SK-N-SH (cell line): Measurements from ENCODE around the gene ANKS1B. TPM values are rescaled to one million over a fixed set of nuclear protein-coding genes. Genes with fewer than 3 reads are reported as not detected.

Experiments
- CTCF ChIA-PET: fragments of 300-600, 350-600 bp; formaldehyde crosslinking; extraction: SDS; loops from one replicate; lab custom pipeline; 2021; lab: Yijun Ruan, JAX
- POLR2A ChIA-PET: fragments of 350-600 bp; sonication (Branson Sonifier 250); formaldehyde crosslinking; extraction: SDS; loops from one replicate; lab custom pipeline; 2020; ENCODE audit warnings: antibody characterized with exemption, inconsistent platforms; lab: Yijun Ruan, JAX
- DNase-seq: peaks from one replicate; pipeline ENCODE4 v3.0.0; 2012
- H2AFZ ChIP-seq: fragments of 200-600 bp; sonication (generic); 2 replicates; pipeline ENCODE4 v1.8.1; 2016; ENCODE audit warnings: antibody characterized with exemption, mild to moderate bottlenecking, low read depth
- H3F3A ChIP-seq: fragments of 200-600 bp; sonication (generic); replicated peaks from 2 replicates; pipeline ENCODE3; 2016; ENCODE audit warnings: antibody characterized with exemption, mild to moderate bottlenecking; ENCODE audit not compliant: insufficient read depth
- H3K27ac ChIP-seq, 2 experiments: fragments of 200-500 bp in 1 of 2; fragments of 200-600 bp in 1 of 2; sonication (Bioruptor generic) in 1 of 2; sonication (generic), shearing (Covaris generic) in 1 of 2; 2 replicates each; pipeline versions ENCODE4 v1.5.1 to v1.6.1; 2014 to 2016; ENCODE audit warnings: low read depth in 2 of 2, inconsistent platforms in 1 of 2, low read length in 1 of 2, mild to moderate bottlenecking in 1 of 2, mixed read lengths in 1 of 2
- H3K27me3 ChIP-seq: fragments of 200-600 bp; sonication (generic), shearing (Covaris generic); 2 replicates; pipeline ENCODE4 v1.6.1; 2016; ENCODE audit warnings: mixed run types; ENCODE audit not compliant: insufficient read depth
- H3K36me3 ChIP-seq, 2 experiments: fragments of 200-500 bp in 1 of 2; fragments of 200-600 bp in 1 of 2; sonication (Bioruptor generic) in 1 of 2; sonication (generic) in 1 of 2; replicated peaks in 1 of 2; 2 replicates each; pipeline versions ENCODE3 to v1.5.1; 2014 to 2016; ENCODE audit warnings: low read length in 1 of 2, mild to moderate bottlenecking in 1 of 2; ENCODE audit not compliant: insufficient read depth in 2 of 2, control insufficient read depth in 1 of 2
- H3K4me1 ChIP-seq, 2 experiments: fragments of 200-500 bp in 1 of 2; fragments of 200-600 bp in 1 of 2; sonication (Bioruptor generic) in 1 of 2; sonication (generic), shearing (Covaris generic) in 1 of 2; 2 replicates each; pipeline versions ENCODE4 v1.5.1 to v1.6.1; 2014 to 2016; ENCODE audit warnings: low read depth in 1 of 2, low read length in 1 of 2, mixed run types in 1 of 2; ENCODE audit not compliant: insufficient read depth in 2 of 2, control insufficient read depth in 1 of 2
- H3K4me2 ChIP-seq: fragments of 200-600 bp; sonication (generic), shearing (Covaris generic); 2 replicates; pipeline ENCODE4 v1.6.1; 2017; ENCODE audit warnings: mixed run types
- H3K4me3 ChIP-seq, 2 experiments: fragments of 200-500 bp in 1 of 2; fragments of 200-600 bp in 1 of 2; sonication (Bioruptor generic) in 1 of 2; sonication (generic), shearing (Covaris generic) in 1 of 2; 2 replicates each; pipeline versions ENCODE4 v1.5.1 to v1.8.1; 2014 to 2016; ENCODE audit warnings: low read depth in 2 of 2, inconsistent platforms in 1 of 2, low read length in 1 of 2, mild to moderate bottlenecking in 1 of 2, mixed read lengths in 1 of 2, moderate library complexity in 1 of 2
- H3K79me2 ChIP-seq: fragments of 200-600 bp; sonication (generic); 2 replicates; pipeline ENCODE4 v1.8.1; 2017; ENCODE audit warnings: mild to moderate bottlenecking; ENCODE audit not compliant: insufficient read depth
- H3K9ac ChIP-seq: fragments of 200-600 bp; sonication (generic); 2 replicates; pipeline ENCODE4 v1.6.1; 2017; ENCODE audit warnings: mixed run types
- H3K9me2 ChIP-seq: fragments of 200-600 bp; sonication (generic); 2 replicates; pipeline ENCODE4 v1.6.1; 2017; ENCODE audit warnings: mixed run types
- H3K9me3 ChIP-seq: fragments of 200-600 bp; sonication (generic); 2 replicates; pipeline ENCODE4 v1.6.1; 2017; ENCODE audit warnings: mixed run types, mild to moderate bottlenecking, moderate library complexity
- H4K20me1 ChIP-seq: fragments of 200-600 bp; sonication (generic); 2 replicates; pipeline ENCODE4 v1.6.1; 2017; ENCODE audit warnings: mild to moderate bottlenecking, mixed run types; ENCODE audit not compliant: insufficient read depth
- ELF1 ChIP-seq: IDR thresholded peaks from 2 replicates; pipeline ENCODE4 v1.4.0; 2012
- EZH2phosphoT487 ChIP-seq: fragments of 200-600 bp; sonication (generic); IDR thresholded peaks from 2 replicates; pipeline ENCODE4 v1.6.1; 2017; ENCODE audit warnings: low read depth, mixed run types, mild to moderate bottlenecking, antibody characterized with exemption, moderate library complexity, borderline replicate concordance
- FOSL2 ChIP-seq: IDR thresholded peaks from 2 replicates; pipeline ENCODE4 v1.4.0; 2012; ENCODE audit warnings: low read depth, mild to moderate bottlenecking, moderate library complexity, borderline replicate concordance
- FOXJ3 ChIP-seq: sonication (generic); formaldehyde crosslinking; IDR thresholded peaks from 2 replicates; pipeline ENCODE4 v1.5.1; 2020; ENCODE audit warnings: mild to moderate bottlenecking, missing genetic modification reagents
- FOXM1 ChIP-seq: IDR thresholded peaks from 2 replicates; pipeline ENCODE4 v1.4.0; 2012; ENCODE audit warnings: low read depth, mild to moderate bottlenecking
- GABPA ChIP-seq: IDR thresholded peaks from 2 replicates; pipeline ENCODE4 v1.4.0; 2012; ENCODE audit warnings: low read depth, mild to moderate bottlenecking
- GATA2 ChIP-seq: sonication (generic); formaldehyde crosslinking; IDR thresholded peaks from 2 replicates; pipeline ENCODE4 v1.5.0; 2020; ENCODE audit warnings: mild to moderate bottlenecking, missing genetic modification reagents
- MXI1 ChIP-seq: IDR thresholded peaks from 2 replicates; pipeline ENCODE4 v1.6.1; 2012; ENCODE audit warnings: mild to moderate bottlenecking, low read depth, low read length, improper control_type of control experiment
- NFIC ChIP-seq: IDR thresholded peaks from 2 replicates; pipeline ENCODE4 v1.4.0; 2012; ENCODE audit warnings: borderline replicate concordance
- RAD21 ChIP-seq: IDR thresholded peaks from 2 replicates; pipeline ENCODE4 v1.6.1; 2012; ENCODE audit warnings: mild to moderate bottlenecking, low read length
- RCOR1 ChIP-seq: fragments of 150-350 bp; IDR thresholded peaks from 2 replicates; pipeline ENCODE4 v1.6.1; 2017; ENCODE audit warnings: antibody characterized with exemption, low read length
- RFX5 ChIP-seq: IDR thresholded peaks from 2 replicates; pipeline ENCODE4 v1.6.1; 2012; ENCODE audit warnings: mild to moderate bottlenecking, improper control_type of control experiment, low read length
- SIN3A ChIP-seq: IDR thresholded peaks from 2 replicates; pipeline ENCODE4 v1.6.1; 2012; ENCODE audit warnings: low read depth, mild to moderate bottlenecking, low read length, moderate library complexity, borderline replicate concordance
- SMC3 ChIP-seq: IDR thresholded peaks from 2 replicates; pipeline ENCODE4 v1.6.1; 2012; ENCODE audit warnings: low read depth, low read length, improper control_type of control experiment
- TCF12 ChIP-seq: IDR thresholded peaks from 2 replicates; pipeline ENCODE4 v1.4.0; 2012
- WGBS: methylation state at CpG from one replicate; pipeline ENCODE4 v1.1.6; 2017; ENCODE audit warnings: low lambda C conversion rate; 5-methylcytosine and 5-hydroxymethylcytosine counted together
- polyA plus RNA-seq, 3 experiments: library from polyadenylated mRNA; depleted of rRNA; stranded (reverse); fragments of >200 nt; gene quantifications; 2 replicates each; pipeline ENCODE4 v1.2.3, GENCODE V29; 2012
- TF ChIP-seq, protein P1 (sequence below): IDR thresholded peaks from 2 replicates; pipeline ENCODE4; 2012
- TF ChIP-seq, protein P2 (sequence below): fragments of 150-350 bp; IDR thresholded peaks from 2 replicates; pipeline ENCODE4 v1.6.1; 2017; ENCODE audit warnings: antibody characterized with exemption, low read length, low read depth, borderline replicate concordance
- TF ChIP-seq, protein P3 (sequence below): fragments of 150-350 bp; IDR thresholded peaks from 2 replicates; pipeline ENCODE4 v1.6.1; 2016; ENCODE audit warnings: mild to moderate bottlenecking, low read depth, low read length

ANKS1B gene
- polyA plus RNA-seq, 1 of the 3 experiments (the other 2 are of a cell fraction): 1.8 TPM

DNA sequence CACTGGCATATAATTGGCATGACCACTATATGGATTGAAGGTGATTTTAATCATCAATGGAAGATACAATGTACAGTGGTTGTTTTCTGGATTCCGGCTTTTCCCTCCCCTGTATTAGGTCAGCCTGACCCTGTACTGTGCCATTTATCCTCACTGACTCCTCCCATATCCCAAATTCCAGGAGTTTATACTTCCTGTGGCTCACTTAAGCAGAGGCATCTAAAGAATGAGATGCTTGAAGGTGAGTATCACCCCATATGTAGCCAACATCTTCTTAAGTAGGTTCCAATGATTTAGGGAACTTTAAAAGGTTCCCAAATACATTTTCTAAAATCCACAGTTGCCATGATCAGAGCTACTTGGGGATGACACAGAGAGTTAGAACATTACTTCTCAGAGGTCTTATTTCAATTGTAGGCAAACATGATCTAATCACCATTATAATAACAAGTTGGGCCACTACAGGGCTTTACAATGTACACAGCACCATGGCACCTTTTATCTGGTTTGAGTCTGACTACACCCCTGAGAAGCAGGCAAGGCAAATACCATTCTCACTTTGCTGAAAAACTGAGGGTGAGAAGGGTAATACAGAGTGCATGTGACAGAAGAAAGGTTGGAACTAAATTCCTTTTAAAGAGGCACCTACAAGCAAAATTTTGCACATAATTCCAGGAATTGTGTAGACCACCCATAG is 549.5 kb downstream of the ANKS1B start:
- no peak for DNase-seq
- H3K79me2 ChIP-seq: no peaks in the 10 kb centered on the region
- TF ChIP-seq SIN3A (no peak), NFIC (no peak), ELF1 (no peak), FOXJ3 (CRISPR knock-in tag) (no peak), TCF12 (no peak), RCOR1 (no peak)
- no peaks in the 10 kb centered on the region for H3K9me3 ChIP-seq
- no peak overlapping the region for H3K4me3 ChIP-seq
- CTCF ChIA-PET: no interaction called here
- no peak overlapping the region for H2AFZ ChIP-seq
- no peaks in the 10 kb centered on the region for H3K4me1 ChIP-seq
- H3K9me2 ChIP-seq: no peaks in the 10 kb centered on the region
- no peak overlapping the region for H3K27ac ChIP-seq
- no peaks in the 10 kb centered on the region for H3F3A ChIP-seq
- no peak overlapping the region for H3K9ac ChIP-seq
- H4K20me1 ChIP-seq: no peaks in the 10 kb centered on the region
- 29% methylated on average over 1 of the region's 1 CpG for WGBS
- H3K4me2 ChIP-seq: no peak overlapping the region
- H3K27me3 ChIP-seq: no peaks in the 10 kb centered on the region
- no peaks in the 10 kb centered on the region for H3K36me3 ChIP-seq
- POLR2A ChIA-PET: no interaction called here

DNA sequence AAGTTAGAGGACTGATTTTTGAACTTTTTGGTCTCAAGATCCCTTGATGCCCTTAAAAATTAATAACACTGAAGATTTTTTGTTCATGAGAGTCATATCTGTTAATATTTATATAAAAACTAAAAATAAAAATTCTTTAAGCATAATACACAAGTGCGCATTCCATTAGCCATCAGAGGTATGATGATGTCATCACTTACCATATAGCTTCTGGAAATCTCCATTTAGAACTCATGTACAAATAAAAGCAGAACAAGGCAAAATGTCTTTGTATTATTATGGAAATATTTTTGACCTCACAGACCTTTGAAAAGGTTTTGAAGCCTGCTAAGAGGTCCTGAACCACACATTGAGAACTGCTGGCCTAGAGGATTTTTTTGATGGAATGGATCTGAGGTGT is 551.6 kb downstream of the ANKS1B start:
- no peaks in the 10 kb centered on the region for H3F3A ChIP-seq
- no peak overlapping the region for H2AFZ ChIP-seq
- no peaks in the 10 kb centered on the region for H4K20me1 ChIP-seq
- H3K9ac ChIP-seq: no peak overlapping the region
- no peaks in the 10 kb centered on the region for H3K36me3 ChIP-seq
- no peaks in the 10 kb centered on the region for H3K4me1 ChIP-seq
- ChIA-PET POLR2A (no interaction called here), CTCF (no interaction called here)
- H3K27ac ChIP-seq: no peak overlapping the region
- no peaks in the 10 kb centered on the region for H3K27me3 ChIP-seq
- H3K9me3 ChIP-seq: no peaks in the 10 kb centered on the region
- H3K9me2 ChIP-seq: no peaks in the 10 kb centered on the region
- H3K4me3 ChIP-seq: no peak overlapping the region
- WGBS: 79% methylated on average over 1 of the region's 1 CpG
- no peaks in the 10 kb centered on the region for H3K79me2 ChIP-seq
- DNase-seq: no peak
- TF ChIP-seq ELF1 (no peak), SMC3 (no peak), RAD21 (no peak), GATA2 (CRISPR knock-in tag) (no peak), MXI1 (no peak), EZH2phosphoT487 (no peak), FOXJ3 (CRISPR knock-in tag) (no peak), NFIC (no peak), TCF12 (no peak), RFX5 (no peak), FOXM1 (no peak), FOSL2 (no peak), GABPA (no peak)
- TF ChIP-seq, protein P1, sequence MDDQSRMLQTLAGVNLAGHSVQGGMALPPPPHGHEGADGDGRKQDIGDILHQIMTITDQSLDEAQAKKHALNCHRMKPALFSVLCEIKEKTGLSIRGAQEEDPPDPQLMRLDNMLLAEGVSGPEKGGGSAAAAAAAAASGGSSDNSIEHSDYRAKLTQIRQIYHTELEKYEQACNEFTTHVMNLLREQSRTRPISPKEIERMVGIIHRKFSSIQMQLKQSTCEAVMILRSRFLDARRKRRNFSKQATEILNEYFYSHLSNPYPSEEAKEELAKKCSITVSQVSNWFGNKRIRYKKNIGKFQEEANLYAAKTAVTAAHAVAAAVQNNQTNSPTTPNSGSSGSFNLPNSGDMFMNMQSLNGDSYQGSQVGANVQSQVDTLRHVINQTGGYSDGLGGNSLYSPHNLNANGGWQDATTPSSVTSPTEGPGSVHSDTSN: no peak
- TF ChIP-seq, protein P2, sequence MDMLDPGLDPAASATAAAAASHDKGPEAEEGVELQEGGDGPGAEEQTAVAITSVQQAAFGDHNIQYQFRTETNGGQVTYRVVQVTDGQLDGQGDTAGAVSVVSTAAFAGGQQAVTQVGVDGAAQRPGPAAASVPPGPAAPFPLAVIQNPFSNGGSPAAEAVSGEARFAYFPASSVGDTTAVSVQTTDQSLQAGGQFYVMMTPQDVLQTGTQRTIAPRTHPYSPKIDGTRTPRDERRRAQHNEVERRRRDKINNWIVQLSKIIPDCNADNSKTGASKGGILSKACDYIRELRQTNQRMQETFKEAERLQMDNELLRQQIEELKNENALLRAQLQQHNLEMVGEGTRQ: no peak
- TF ChIP-seq, protein P3, sequence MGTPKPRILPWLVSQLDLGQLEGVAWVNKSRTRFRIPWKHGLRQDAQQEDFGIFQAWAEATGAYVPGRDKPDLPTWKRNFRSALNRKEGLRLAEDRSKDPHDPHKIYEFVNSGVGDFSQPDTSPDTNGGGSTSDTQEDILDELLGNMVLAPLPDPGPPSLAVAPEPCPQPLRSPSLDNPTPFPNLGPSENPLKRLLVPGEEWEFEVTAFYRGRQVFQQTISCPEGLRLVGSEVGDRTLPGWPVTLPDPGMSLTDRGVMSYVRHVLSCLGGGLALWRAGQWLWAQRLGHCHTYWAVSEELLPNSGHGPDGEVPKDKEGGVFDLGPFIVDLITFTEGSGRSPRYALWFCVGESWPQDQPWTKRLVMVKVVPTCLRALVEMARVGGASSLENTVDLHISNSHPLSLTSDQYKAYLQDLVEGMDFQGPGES: no peak
- H3K4me2 ChIP-seq: no peak overlapping the region
